Sigmoid colon (tissue), 4 donors: ENCODE data around the gene PABPN1.

ENCODE experiments used
- EP300 ChIP-seq, 4 donors: sonication (generic); formaldehyde crosslinking; IDR thresholded peaks; one replicate each; pipeline ENCODE4 v1.6.1; 2017; ENCODE audit warnings: antibody characterized with exemption in 4 of 4
- POLR2A ChIP-seq, 2 donors: fragments of 450-650 bp; IDR thresholded peaks; one replicate each; pipeline ENCODE4 v1.6.1; 2016; ENCODE audit warnings: antibody characterized with exemption in 2 of 2, mild to moderate bottlenecking in 2 of 2, moderate library complexity in 2 of 2
- POLR2AphosphoS5 ChIP-seq, 4 donors: sonication (generic); formaldehyde crosslinking; IDR thresholded peaks; one replicate each; pipeline ENCODE4 v1.6.1; 2017; ENCODE audit warnings: antibody characterized with exemption in 4 of 4

- TF ChIP-seq EP300 (IDR thresholded peaks at IDR 0.05) (no peak), POLR2A (IDR thresholded peaks at IDR 0.05) (no peak), POLR2AphosphoS5 (IDR thresholded peaks at IDR 0.05) (no peak)
Observed at GRCh38 chr14:23360496-23360895, 39.2 kb downstream of the PABPN1 start.
